ENCODE measurements around the gene MXI1.
"Not testable (repeated sequence)": the region's sequence is repeated elsewhere in the genome, so short reads cannot be mapped to it uniquely, and the experiment has no call there.

Gene MXI1

GRCh38 chr10:110181911-110182310, 25.5 kb upstream of the MXI1 start:
- no peak for DNase-seq (ENCODE audit: low spot score)

GRCh38 chr10:110184398-110184797, 23.0 kb upstream of the MXI1 start:
- DNase-seq (ENCODE audit: low spot score): no peak

GRCh38 chr10:110185646-110186182, 21.7 kb upstream of the MXI1 start:
- not testable (repeated sequence) for DNase-seq (ENCODE audit: low spot score)

GRCh38 chr10:110190170-110190569, 17.2 kb upstream of the MXI1 start:
- DNase-seq (ENCODE audit: low spot score): no peak

GRCh38 chr10:110192552-110192951, 14.9 kb upstream of the MXI1 start:
- DNase-seq (ENCODE audit: low spot score): no peak

- no peak for DNase-seq (ENCODE audit: low spot score)
These were observed 6.9 kb upstream of the MXI1 start for GRCh38 chr10:110200503-110200902.

GRCh38 chr10:110201046-110201445, 6.4 kb upstream of the MXI1 start:
- not testable (repeated sequence) for DNase-seq (ENCODE audit: low spot score)

- no peak for DNase-seq (ENCODE audit: low spot score)
These were observed 3.6 kb upstream of the MXI1 start for GRCh38 chr10:110203500-110204455.

GRCh38 chr10:110205051-110205675, 2.2 kb upstream of the MXI1 start:
- DNase-seq (ENCODE audit: low spot score): no peak

GRCh38 chr10:110207805-110208613, 604 bp downstream of the MXI1 start:
- DNase-seq (ENCODE audit: low spot score): peak; percentile 57

GRCh38 chr10:110208614-110209453, 1.4 kb downstream of the MXI1 start:
- DNase-seq (ENCODE audit: low spot score): peak; percentile 53

- DNase-seq (ENCODE audit: low spot score): peak; percentile 83
These were observed 2.1 kb downstream of the MXI1 start for GRCh38 chr10:110209454-110209925.

GRCh38 chr10:110209926-110210673, 2.7 kb downstream of the MXI1 start:
- DNase-seq (ENCODE audit: low spot score): peak; percentile 66

GRCh38 chr10:110210674-110211464, 3.5 kb downstream of the MXI1 start:
- peak; percentile 99 for DNase-seq (ENCODE audit: low spot score)

GRCh38 chr10:110211465-110211843, 4.0 kb downstream of the MXI1 start:
- DNase-seq (ENCODE audit: low spot score): no peak

GRCh38 chr10:110212119-110213006, 5.0 kb downstream of the MXI1 start:
- DNase-seq (ENCODE audit: low spot score): no peak

- DNase-seq (ENCODE audit: low spot score): no peak
These were observed 7.0 kb downstream of the MXI1 start for GRCh38 chr10:110214371-110214826.
